ENCODE measurements around the gene DIAPH1.

The DIAPH1 gene

GRCh38 chr5:141618804-141619554 is at the start of gene DIAPH1:
DIAPH1 (minus strand) TSS chr5:141619000; CDS start chr5:141618914, 86 bp downstream.
- DNase-seq: peak; percentile 96

GRCh38 chr5:141665995-141666940 is 47.5 kb upstream of the DIAPH1 start:
- no peak for DNase-seq

- peak; percentile 35 for DNase-seq
Measured at GRCh38 chr5:141664733-141665461, 46.1 kb upstream of the DIAPH1 start.

- no peak for DNase-seq
Measured at GRCh38 chr5:141663506-141663905, 44.7 kb upstream of the DIAPH1 start.

GRCh38 chr5:141662028-141662427 is 43.2 kb upstream of the DIAPH1 start:
- no peak for DNase-seq

GRCh38 chr5:141657937-141658545 is 39.2 kb upstream of the DIAPH1 start:
- DNase-seq: no peak

GRCh38 chr5:141657404-141657803 is 38.6 kb upstream of the DIAPH1 start:
- DNase-seq: no peak

- no peak for DNase-seq
Measured at GRCh38 chr5:141656396-141656795, 37.6 kb upstream of the DIAPH1 start.

- DNase-seq: no peak
Measured at GRCh38 chr5:141655020-141655419, 36.2 kb upstream of the DIAPH1 start.

- no peak for DNase-seq
Measured at GRCh38 chr5:141654298-141654697, 35.5 kb upstream of the DIAPH1 start.

- DNase-seq: no peak
Measured at GRCh38 chr5:141651728-141652105, 32.9 kb upstream of the DIAPH1 start.

GRCh38 chr5:141650851-141651727 is 32.3 kb upstream of the DIAPH1 start, which contains the start of gene FCHSD1:
FCHSD1 (minus strand) TSS chr5:141651418; CDS start chr5:141651368, 50 bp downstream.
- peak; percentile 43 for DNase-seq

GRCh38 chr5:141649972-141650371 is 31.2 kb upstream of the DIAPH1 start:
- no peak for DNase-seq

- DNase-seq: no peak
Measured at GRCh38 chr5:141649056-141649688, 30.4 kb upstream of the DIAPH1 start.

GRCh38 chr5:141647851-141648250 is 29.1 kb upstream of the DIAPH1 start:
- DNase-seq: no peak

- no peak for DNase-seq
Measured at GRCh38 chr5:141647242-141647641, 28.4 kb upstream of the DIAPH1 start.

GRCh38 chr5:141646026-141646425 is 27.2 kb upstream of the DIAPH1 start:
- DNase-seq: no peak

- DNase-seq: no peak
Measured at GRCh38 chr5:141641634-141642267, 23.0 kb upstream of the DIAPH1 start.

GRCh38 chr5:141640698-141641097 is 21.9 kb upstream of the DIAPH1 start:
- DNase-seq: no peak

GRCh38 chr5:141640051-141640415 is 21.2 kb upstream of the DIAPH1 start:
- DNase-seq: no peak
